HG03565 (cell line): ENCODE results near the gene SLC9A3.

Experiments used
- ATAC-seq: cut with Tn5 transposase; IDR thresholded peaks from one replicate; pipeline ENCODE4 v1.9.1; 2021; ENCODE audit warnings: mild to moderate bottlenecking, moderate library complexity; ENCODE audit not compliant: unreplicated experiment

SLC9A3 gene

DNA sequence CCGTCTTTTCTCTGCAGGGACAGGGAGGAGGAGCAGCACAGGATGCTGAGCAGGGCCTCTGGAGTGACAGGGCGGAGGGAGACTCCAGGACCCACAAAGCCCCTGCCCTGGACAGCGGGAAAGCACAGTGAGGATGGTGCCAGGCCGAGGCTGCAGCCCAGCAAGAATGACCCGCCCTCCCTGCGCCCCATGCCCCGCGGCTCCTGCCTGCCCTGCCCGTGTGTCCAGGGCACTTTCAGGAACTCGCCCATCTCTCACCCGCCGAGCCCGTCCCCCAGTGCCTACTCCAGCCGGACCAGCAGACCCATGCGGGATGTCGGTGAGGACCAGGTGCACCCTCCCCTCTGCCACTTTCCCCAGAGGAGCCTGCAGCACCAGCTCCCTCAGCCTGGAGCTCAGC is 90.4 kb downstream of the SLC9A3 start:
- ATAC-seq, result no peak

- no peak for ATAC-seq
Observed at GRCh38 chr5:432928-433791, 91.1 kb downstream of the SLC9A3 start.

GRCh38 chr5:432201-432927 is 91.9 kb downstream of the SLC9A3 start:
- ATAC-seq, result no peak

DNA sequence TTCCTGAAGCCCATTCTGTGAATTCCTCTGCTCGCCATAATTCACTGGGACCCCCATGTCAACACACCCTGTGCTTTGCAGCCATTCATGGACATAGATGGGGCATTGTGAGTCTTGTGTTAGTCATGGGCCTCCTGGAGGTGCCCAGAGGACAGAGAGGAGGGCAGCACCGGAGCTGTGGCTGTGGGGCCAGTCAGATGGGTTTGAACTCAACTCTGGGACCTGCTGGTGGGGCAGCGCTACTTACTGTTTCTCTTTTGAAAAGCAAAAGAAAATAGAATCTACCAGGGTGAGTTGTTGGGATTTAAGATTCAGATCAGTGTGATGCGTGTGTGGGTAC is 92.6 kb downstream of the SLC9A3 start:
- no peak for ATAC-seq

- ATAC-seq, result peak; percentile 48
Observed at GRCh38 chr5:431001-431710, 93.1 kb downstream of the SLC9A3 start.

GRCh38 chr5:430214-430925 is 93.9 kb downstream of the SLC9A3 start:
- ATAC-seq, result no peak

- ATAC-seq, result no peak
Observed at GRCh38 chr5:429453-430188, 94.6 kb downstream of the SLC9A3 start.

DNA sequence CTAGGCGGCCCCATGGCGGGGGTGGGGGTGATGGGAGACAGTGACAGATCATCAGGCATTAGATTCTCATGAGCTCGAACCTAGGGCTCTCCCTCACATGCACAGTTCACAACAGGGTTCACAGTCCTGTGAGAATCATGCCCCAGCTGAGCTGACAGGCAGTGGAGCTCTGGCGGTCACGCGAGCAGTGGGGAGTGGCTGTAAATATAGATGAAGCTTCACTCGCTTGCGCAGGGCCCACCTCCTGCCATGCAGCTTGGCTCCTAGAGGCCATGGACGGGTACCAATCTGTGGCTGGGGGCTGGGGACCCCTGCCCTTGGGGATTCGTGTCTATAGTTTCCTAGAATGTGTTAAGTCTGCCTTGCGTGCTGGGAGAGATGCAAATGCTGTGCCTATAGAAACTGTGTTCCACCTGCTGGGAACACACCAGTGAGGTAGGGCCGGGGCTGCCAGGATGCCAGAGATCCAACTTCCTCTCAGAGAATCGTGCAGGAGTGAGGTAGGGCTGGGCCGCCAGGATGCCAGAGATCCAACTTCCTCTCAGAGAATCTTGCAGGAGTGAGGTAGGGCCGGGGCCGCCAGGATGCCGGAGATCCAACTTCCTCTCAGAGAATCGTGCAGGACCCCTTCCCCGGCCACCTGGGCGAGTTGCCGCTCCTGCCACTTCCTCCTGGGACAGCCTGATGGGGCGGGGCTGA is 95.3 kb downstream of the SLC9A3 start:
- no peak for ATAC-seq

- no peak for ATAC-seq
Observed at GRCh38 chr5:428219-428618, 96.0 kb downstream of the SLC9A3 start.

GRCh38 chr5:427415-428087 is 96.7 kb downstream of the SLC9A3 start:
- ATAC-seq, result no peak

- ATAC-seq, result no peak
Observed at GRCh38 chr5:426392-426976, 97.8 kb downstream of the SLC9A3 start.

GRCh38 chr5:425714-426113 is 98.5 kb downstream of the SLC9A3 start:
- ATAC-seq, result no peak

GRCh38 chr5:424301-425110 is 99.7 kb downstream of the SLC9A3 start:
- ATAC-seq, result peak; percentile 84

DNA sequence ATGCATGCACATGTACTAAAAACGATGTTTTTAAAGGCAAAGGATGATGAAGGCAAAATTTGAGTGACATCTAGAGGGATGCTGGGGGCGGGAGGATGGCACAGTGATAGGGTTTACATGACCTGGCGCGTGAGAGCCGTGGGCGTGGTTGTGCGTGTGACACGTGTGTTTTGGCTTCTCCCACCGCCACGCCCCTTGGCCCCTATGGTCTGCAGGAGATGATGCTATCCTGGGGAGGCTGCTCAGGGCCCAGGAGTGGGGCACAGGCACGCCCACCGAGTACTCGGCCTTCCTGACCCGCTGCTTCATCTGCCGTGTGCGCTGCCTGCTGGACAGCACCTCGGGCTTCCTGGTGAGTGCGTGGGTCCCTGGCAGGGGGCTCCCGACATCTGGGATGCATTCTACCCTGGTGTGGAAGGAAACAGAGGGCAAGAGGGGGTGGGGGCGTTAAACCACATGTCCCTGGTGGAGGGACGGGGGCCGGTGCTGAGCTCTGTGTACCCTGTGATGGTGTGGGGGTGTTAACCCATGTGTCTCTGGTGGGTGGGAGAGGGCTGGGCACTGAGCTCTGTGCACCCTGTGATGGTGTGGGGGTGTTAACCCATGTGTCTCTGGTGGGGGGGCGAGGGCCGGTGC is 100.5 kb downstream of the SLC9A3 start:
- no peak for ATAC-seq

- no peak for ATAC-seq
Observed at GRCh38 chr5:423233-423565, 101.0 kb downstream of the SLC9A3 start.

DNA sequence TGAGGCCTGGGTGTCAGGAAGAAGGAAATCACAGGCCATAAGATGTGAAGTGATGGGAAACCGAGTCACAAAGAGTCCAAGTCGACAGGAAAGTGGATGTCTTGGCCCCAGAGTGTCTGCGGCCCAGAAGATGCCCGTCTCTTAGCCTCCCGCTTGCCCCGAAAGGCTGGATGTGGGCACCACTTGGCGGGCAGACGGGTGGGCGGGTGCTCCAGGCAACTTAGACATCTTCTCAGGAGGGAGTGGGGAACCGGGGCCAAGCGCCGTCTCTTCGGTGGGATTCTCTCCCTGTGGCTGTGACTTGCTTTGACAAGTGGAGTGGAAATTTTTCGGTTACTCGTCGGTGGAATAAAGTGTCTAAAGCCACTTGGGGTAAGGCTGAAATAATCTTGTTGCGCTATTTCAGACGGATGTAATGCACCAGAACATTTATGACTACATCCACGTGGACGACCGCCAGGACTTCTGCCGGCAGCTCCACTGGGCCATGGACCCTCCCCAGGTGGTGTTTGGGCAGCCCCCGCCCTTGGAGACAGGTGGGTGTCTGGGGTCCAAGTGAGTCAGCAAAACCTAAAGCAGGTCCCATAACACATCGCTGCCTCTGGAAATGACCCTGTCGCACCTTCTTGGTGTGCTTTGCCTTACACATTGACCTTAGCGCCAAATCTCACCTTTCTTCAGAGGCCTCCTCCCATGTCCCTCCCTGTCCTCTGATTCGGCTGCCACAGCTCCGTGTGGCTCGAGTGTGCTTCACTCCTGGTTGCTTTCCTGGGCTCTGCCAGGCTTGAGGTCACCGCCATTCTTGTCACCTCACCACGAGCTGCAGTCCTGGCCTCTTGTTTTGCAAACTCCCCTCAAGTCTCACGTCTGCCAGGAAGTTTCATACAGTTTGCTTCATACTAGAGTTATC is 101.7 kb downstream of the SLC9A3 start:
- no peak for ATAC-seq

GRCh38 chr5:421901-422300 is 102.3 kb downstream of the SLC9A3 start:
- no peak for ATAC-seq
